ENCODE results near the gene BICC1. TPM values are rescaled to one million over a fixed set of nuclear protein-coding genes. Genes with fewer than 3 reads are reported as not detected.

BICC1 gene
- total RNA-seq, 3 donors from 2014 or later: not detected

- Mint-ChIP-seq H3K4me1 (ENCODE audit: low read depth) (no peaks in the 10 kb centered on the region), H3K27me3 (ENCODE audit: low read depth) (no peaks in the 10 kb centered on the region), H3K4me3 (no peak overlapping the region), H3K9me3 (no peaks in the 10 kb centered on the region), H3K36me3 (ENCODE audit: insufficient read depth) (no peaks in the 10 kb centered on the region)
- ATAC-seq: no peak
- DNase-seq: no peak
Measured at GRCh38 chr10:58621379-58622077, 108.9 kb downstream of the BICC1 start.

GRCh38 chr10:58622246-58622645 lies 109.6 kb downstream of the BICC1 start:
- Mint-ChIP-seq H3K36me3 (ENCODE audit: insufficient read depth) (no peaks in the 10 kb centered on the region), H3K27me3 (ENCODE audit: low read depth) (no peaks in the 10 kb centered on the region), H3K9me3 (no peaks in the 10 kb centered on the region), H3K4me1 (ENCODE audit: low read depth) (no peaks in the 10 kb centered on the region), H3K4me3 (no peak overlapping the region)
- ATAC-seq (no peak), DNase-seq (no peak)

GRCh38 chr10:58625070-58625469 lies 112.4 kb downstream of the BICC1 start:
- Mint-ChIP-seq H3K4me3 (no peak overlapping the region), H3K27me3 (ENCODE audit: low read depth) (no peaks in the 10 kb centered on the region)

GRCh38 chr10:58627392-58627791 lies 114.7 kb downstream of the BICC1 start:
- no peaks in the 10 kb centered on the region for H3K36me3 Mint-ChIP-seq (ENCODE audit: insufficient read depth)
- H3K27me3 Mint-ChIP-seq (ENCODE audit: low read depth): no peaks in the 10 kb centered on the region
- no peaks in the 10 kb centered on the region for H3K9me3 Mint-ChIP-seq
- DNase-seq (no peak), ATAC-seq (no peak)
- no peak overlapping the region for H3K4me3 Mint-ChIP-seq
- no peaks in the 10 kb centered on the region for H3K4me1 Mint-ChIP-seq (ENCODE audit: low read depth)

More at GRCh38 chr10:58625070-58625469, 112.4 kb downstream of the BICC1 start:
- no peaks in the 10 kb centered on the region for H3K4me1 Mint-ChIP-seq (ENCODE audit: low read depth)
- no peaks in the 10 kb centered on the region for H3K9me3 Mint-ChIP-seq
- no peaks in the 10 kb centered on the region for H3K36me3 Mint-ChIP-seq (ENCODE audit: insufficient read depth)
- no peak for ATAC-seq
- no peak for DNase-seq

DNA sequence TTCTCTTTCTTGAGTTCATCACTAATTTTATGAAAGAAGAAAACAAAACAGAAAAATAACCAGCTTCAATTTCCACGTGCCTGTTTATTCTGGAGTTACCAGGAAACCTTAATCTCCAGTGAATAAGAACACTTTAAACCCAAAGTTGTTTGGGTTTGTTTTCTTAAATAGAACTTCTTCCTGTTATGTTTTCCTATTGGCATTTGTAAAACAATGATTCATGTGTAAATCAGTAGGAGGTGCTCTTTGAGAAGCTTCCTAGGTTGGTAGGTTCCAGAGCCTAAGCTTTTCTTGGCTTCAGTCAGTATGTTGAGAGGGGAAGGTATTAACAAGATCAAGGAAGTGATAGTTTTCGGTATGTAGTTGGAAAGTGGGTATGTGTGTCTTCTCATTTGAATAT lies 119.0 kb downstream of the BICC1 start:
- no peak for ATAC-seq
- Mint-ChIP-seq H3K9me3 (no peaks in the 10 kb centered on the region), H3K4me1 (ENCODE audit: low read depth) (no peaks in the 10 kb centered on the region), H3K36me3 (ENCODE audit: insufficient read depth) (no peaks in the 10 kb centered on the region), H3K27me3 (ENCODE audit: low read depth) (peaks cover 1% of the 10 kb centered on the region), H3K4me3 (no peak overlapping the region)
- no peak for DNase-seq

DNA sequence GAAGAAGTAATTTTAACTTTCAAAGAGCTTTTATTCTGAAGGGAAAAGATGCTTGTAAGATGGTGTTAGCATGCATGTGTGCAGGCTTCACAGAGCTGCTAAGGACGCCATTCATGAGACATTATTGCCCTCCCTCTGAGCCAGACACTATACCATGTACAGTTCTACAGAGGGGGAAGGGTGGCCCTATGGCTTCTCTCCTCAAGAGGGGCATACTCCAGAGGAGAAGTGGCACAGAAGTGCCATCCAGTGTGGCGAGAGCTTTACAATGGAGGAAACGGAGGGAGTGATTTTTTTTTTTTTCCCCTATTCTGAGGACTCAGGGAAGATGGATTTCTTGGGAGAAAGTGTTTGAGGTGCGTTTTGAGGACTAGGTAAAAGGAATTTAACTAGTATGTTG lies 119.5 kb downstream of the BICC1 start:
- Mint-ChIP-seq H3K9me3 (no peaks in the 10 kb centered on the region), H3K4me1 (ENCODE audit: low read depth) (no peaks in the 10 kb centered on the region), H3K4me3 (no peak overlapping the region), H3K36me3 (ENCODE audit: insufficient read depth) (no peaks in the 10 kb centered on the region), H3K27me3 (ENCODE audit: low read depth) (peaks cover 1% of the 10 kb centered on the region)
- no peak for ATAC-seq
- no peak for DNase-seq

- Mint-ChIP-seq H3K4me3 (no peak overlapping the region), H3K36me3 (ENCODE audit: insufficient read depth) (no peaks in the 10 kb centered on the region), H3K27me3 (ENCODE audit: low read depth) (peaks cover 6% of the 10 kb centered on the region), H3K9me3 (no peaks in the 10 kb centered on the region), H3K4me1 (ENCODE audit: low read depth) (no peaks in the 10 kb centered on the region)
- DNase-seq: no peak
- ATAC-seq: no peak
Measured at GRCh38 chr10:58637352-58637751, 124.7 kb downstream of the BICC1 start.

GRCh38 chr10:58638388-58638787 lies 125.7 kb downstream of the BICC1 start:
- DNase-seq (no peak), ATAC-seq (no peak)
- no peak overlapping the region for H3K4me3 Mint-ChIP-seq
- H3K27me3 Mint-ChIP-seq (ENCODE audit: low read depth): peaks cover 6% of the 10 kb centered on the region
- no peaks in the 10 kb centered on the region for H3K36me3 Mint-ChIP-seq (ENCODE audit: insufficient read depth)
- H3K4me1 Mint-ChIP-seq (ENCODE audit: low read depth): no peaks in the 10 kb centered on the region
- no peaks in the 10 kb centered on the region for H3K9me3 Mint-ChIP-seq

DNA sequence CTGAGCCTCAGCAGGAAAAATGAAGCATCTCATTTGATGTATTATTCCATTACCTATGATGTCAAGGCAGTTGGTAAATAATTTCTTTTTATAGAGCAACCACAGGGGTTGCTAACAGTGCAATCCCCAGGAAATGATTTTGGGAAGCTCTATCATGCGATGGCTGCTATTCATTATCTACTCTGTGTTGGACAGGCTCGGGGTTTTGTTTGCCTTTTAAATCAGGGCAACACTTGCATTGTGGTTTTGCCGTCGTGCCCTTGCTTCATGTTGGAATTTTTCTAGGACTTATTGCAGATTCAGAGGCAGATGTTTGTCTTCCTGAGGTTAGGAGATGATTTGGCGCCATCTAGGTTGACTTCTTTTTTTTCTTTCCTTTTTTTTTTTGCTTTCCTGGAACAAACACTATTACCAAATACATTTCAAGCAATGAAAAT lies 128.4 kb downstream of the BICC1 start:
- Mint-ChIP-seq H3K36me3 (ENCODE audit: insufficient read depth) (no peaks in the 10 kb centered on the region), H3K9me3 (no peaks in the 10 kb centered on the region), H3K27me3 (ENCODE audit: low read depth) (peaks cover 6% of the 10 kb centered on the region), H3K4me1 (ENCODE audit: low read depth) (no peaks in the 10 kb centered on the region), H3K4me3 (no peak overlapping the region)
- DNase-seq (no peak), ATAC-seq (no peak)

GRCh38 chr10:58641708-58642107 lies 129.0 kb downstream of the BICC1 start:
- no peak overlapping the region for H3K4me3 Mint-ChIP-seq

GRCh38 chr10:58642283-58642682 lies 129.6 kb downstream of the BICC1 start:
- Mint-ChIP-seq H3K27me3 (ENCODE audit: low read depth) (peaks cover 5% of the 10 kb centered on the region), H3K4me1 (ENCODE audit: low read depth) (no peaks in the 10 kb centered on the region), H3K36me3 (ENCODE audit: insufficient read depth) (no peaks in the 10 kb centered on the region), H3K9me3 (no peaks in the 10 kb centered on the region), H3K4me3 (no peak overlapping the region)
- ATAC-seq: no peak
- DNase-seq: no peak

More at GRCh38 chr10:58641708-58642107, 129.0 kb downstream of the BICC1 start:
- DNase-seq (no peak), ATAC-seq (no peak)
- no peaks in the 10 kb centered on the region for H3K36me3 Mint-ChIP-seq (ENCODE audit: insufficient read depth)
- peaks cover 5% of the 10 kb centered on the region for H3K27me3 Mint-ChIP-seq (ENCODE audit: low read depth)
- no peaks in the 10 kb centered on the region for H3K4me1 Mint-ChIP-seq (ENCODE audit: low read depth)
- no peaks in the 10 kb centered on the region for H3K9me3 Mint-ChIP-seq

DNA sequence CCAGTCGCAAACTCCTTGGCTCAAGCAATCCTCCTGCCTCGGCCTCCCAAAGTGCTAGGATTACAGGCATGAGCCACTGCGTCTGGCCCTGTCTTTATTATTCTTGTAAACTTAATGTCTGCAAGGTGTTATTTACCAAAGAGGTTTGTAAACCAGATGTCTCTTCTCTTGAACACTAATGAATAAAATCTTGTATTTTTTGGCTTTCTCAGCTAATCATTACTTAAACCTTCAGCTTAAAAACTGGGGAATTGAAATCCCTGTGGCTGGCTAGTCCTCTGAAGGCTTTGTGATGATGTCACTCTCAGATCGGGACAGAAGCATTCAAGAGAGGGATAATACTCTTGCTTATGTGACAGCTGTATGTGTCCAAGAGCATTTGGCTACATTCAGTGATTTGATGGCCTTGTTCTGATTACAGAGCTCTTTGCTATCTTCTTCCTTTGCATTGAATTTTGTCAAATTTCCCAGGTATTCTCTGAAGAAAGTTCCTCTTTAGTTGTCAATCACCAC lies 130.3 kb downstream of the BICC1 start:
- no peaks in the 10 kb centered on the region for H3K9me3 Mint-ChIP-seq
- no peaks in the 10 kb centered on the region for H3K4me1 Mint-ChIP-seq (ENCODE audit: low read depth)
- H3K4me3 Mint-ChIP-seq: no peak overlapping the region
- ATAC-seq: no peak
- no peaks in the 10 kb centered on the region for H3K36me3 Mint-ChIP-seq (ENCODE audit: insufficient read depth)
- DNase-seq: no peak
- H3K27me3 Mint-ChIP-seq (ENCODE audit: low read depth): peaks cover 2% of the 10 kb centered on the region

GRCh38 chr10:58644311-58644710 lies 131.6 kb downstream of the BICC1 start:
- no peak for ATAC-seq
- Mint-ChIP-seq H3K4me1 (ENCODE audit: low read depth) (no peaks in the 10 kb centered on the region), H3K27me3 (ENCODE audit: low read depth) (no peaks in the 10 kb centered on the region), H3K4me3 (no peak overlapping the region), H3K36me3 (ENCODE audit: insufficient read depth) (no peaks in the 10 kb centered on the region), H3K9me3 (no peaks in the 10 kb centered on the region)
- DNase-seq: no peak

- Mint-ChIP-seq H3K4me1 (ENCODE audit: low read depth) (no peaks in the 10 kb centered on the region), H3K9me3 (no peaks in the 10 kb centered on the region), H3K4me3 (no peak overlapping the region), H3K27me3 (ENCODE audit: low read depth) (no peaks in the 10 kb centered on the region), H3K36me3 (ENCODE audit: insufficient read depth) (no peaks in the 10 kb centered on the region)
- no peak for DNase-seq
- no peak for ATAC-seq
Measured at GRCh38 chr10:58645416-58646146, 132.9 kb downstream of the BICC1 start.

All from activated T-cell treated with anti-CD3 and anti-CD28 coated beads, Interleukin-2, amount 50 U/mL, for 4 hours (primary cell).